Adrenal gland (tissue), 5 donors: Measurements from ENCODE around the gene ZNRF3.

ENCODE experiments used
- POLR2A ChIP-seq, 2 donors: fragments of 450-650 bp; IDR thresholded peaks; one replicate each; pipeline ENCODE4 v1.6.1; 2017; ENCODE audit warnings: antibody characterized with exemption in 2 of 2, mild to moderate bottlenecking in 2 of 2, moderate library complexity in 1 of 2
- TF ChIP-seq, protein P1 (sequence below), 6 experiments: fragments of 450-650 bp in 4 of 6; fragments of 200-600 bp in 2 of 6; sonication (generic) in 1 of 6; IDR thresholded peaks; 1 replicate in 5 of 6; 2 replicates in 1 of 6; pipeline versions ENCODE4 v1.5.1 to v1.8.0; 2016 to 2021; ENCODE audit warnings: antibody characterized with exemption in 6 of 6, mild to moderate bottlenecking in 2 of 6, moderate library complexity in 1 of 6
- donor health status: DM: no; HTN: no; CAD: no.

DNA sequence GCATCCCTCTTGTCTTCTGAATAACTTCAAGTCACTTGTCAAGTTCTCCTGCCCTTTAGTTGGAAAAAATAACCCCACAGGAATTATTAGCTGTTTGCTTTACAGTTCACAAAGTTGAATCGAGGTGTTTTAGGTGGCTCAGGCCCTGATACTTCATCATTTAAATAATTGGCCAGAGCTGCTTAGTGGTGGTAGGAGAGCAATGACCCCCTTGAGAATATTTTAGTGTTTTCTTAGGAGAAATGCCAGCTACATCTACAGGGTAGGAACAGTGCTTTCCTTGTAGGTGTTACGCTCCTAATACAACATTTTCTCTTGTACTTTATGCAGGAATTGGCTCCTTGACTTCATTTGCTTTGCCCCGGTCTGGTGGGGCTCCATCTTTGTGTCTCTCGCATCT is 105.1 kb downstream of the ZNRF3 start:
- TF ChIP-seq, protein P1, sequence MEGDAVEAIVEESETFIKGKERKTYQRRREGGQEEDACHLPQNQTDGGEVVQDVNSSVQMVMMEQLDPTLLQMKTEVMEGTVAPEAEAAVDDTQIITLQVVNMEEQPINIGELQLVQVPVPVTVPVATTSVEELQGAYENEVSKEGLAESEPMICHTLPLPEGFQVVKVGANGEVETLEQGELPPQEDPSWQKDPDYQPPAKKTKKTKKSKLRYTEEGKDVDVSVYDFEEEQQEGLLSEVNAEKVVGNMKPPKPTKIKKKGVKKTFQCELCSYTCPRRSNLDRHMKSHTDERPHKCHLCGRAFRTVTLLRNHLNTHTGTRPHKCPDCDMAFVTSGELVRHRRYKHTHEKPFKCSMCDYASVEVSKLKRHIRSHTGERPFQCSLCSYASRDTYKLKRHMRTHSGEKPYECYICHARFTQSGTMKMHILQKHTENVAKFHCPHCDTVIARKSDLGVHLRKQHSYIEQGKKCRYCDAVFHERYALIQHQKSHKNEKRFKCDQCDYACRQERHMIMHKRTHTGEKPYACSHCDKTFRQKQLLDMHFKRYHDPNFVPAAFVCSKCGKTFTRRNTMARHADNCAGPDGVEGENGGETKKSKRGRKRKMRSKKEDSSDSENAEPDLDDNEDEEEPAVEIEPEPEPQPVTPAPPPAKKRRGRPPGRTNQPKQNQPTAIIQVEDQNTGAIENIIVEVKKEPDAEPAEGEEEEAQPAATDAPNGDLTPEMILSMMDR (IDR thresholded peaks at IDR 0.05): no peak
- no peak for TF ChIP-seq POLR2A (IDR thresholded peaks at IDR 0.05)
